ENCODE data around the gene SEC14L1. TPM values are rescaled to one million over a fixed set of nuclear protein-coding genes. Genes with fewer than 3 reads are reported as not detected.

SEC14L1 gene
- total RNA-seq, 1 donor from 2014 or later, result 144 TPM

DNA sequence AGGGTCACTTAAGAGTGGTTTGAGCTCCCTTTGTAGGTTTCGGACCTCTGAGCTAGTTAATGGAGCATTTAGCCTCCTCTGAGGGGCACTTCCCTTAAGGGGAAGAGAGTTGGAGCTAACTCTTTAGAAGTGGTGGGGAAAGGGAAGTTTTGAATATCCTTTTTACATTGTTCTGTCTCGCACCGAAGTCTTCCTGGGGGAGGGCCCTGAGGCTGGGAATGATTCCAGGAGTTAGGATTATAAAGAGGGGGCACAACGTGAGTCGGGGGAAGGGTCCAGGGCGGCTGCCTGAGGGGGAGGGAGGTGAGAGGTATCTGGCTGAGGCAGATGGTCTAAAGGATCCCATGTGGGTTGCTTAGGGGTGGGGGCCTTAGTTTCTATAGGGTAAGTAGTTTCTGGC is 32.3 kb downstream of the SEC14L1 start:
- intact Hi-C loops (cut with DNase I), result no loop called here
- DNase-seq (no peak), ATAC-seq (no peak)
- Histone ChIP-seq H3K27ac (no peak overlapping the region), H3K36me3 (peaks cover 4% of the 10 kb centered on the region), H3K9me3 (peaks cover 23% of the 10 kb centered on the region), H3K4me1 (peaks cover 14% of the 10 kb centered on the region), H3K27me3 (no peaks in the 10 kb centered on the region), H3K4me3 (no peak overlapping the region)
- no peak for TF ChIP-seq CTCF (IDR thresholded peaks at IDR 0.05)

- Histone ChIP-seq H3K36me3 (peaks cover 4% of the 10 kb centered on the region), H3K27ac (peak overlapping the region; percentile 17), H3K9me3 (peaks cover 18% of the 10 kb centered on the region), H3K4me1 (peaks cover 17% of the 10 kb centered on the region), H3K4me3 (no peak overlapping the region), H3K27me3 (no peaks in the 10 kb centered on the region)
- no peak for ATAC-seq
- intact Hi-C loops (cut with DNase I), result no loop called here
- no peak for TF ChIP-seq CTCF (IDR thresholded peaks at IDR 0.05)
- no peak for DNase-seq
Observed at GRCh38 chr17:77174928-77175661, 34.3 kb downstream of the SEC14L1 start.

GRCh38 chr17:77177002-77177741 is 36.4 kb downstream of the SEC14L1 start:
- ATAC-seq (no peak), DNase-seq (no peak)
- no peaks in the 10 kb centered on the region for H3K27me3 ChIP-seq
- peaks cover 23% of the 10 kb centered on the region for H3K4me1 ChIP-seq
- TF ChIP-seq CTCF (IDR thresholded peaks at IDR 0.05), result no peak
- peaks cover 18% of the 10 kb centered on the region for H3K9me3 ChIP-seq
- H3K4me3 ChIP-seq, result no peak overlapping the region
- H3K36me3 ChIP-seq, result peaks cover 4% of the 10 kb centered on the region
- H3K27ac ChIP-seq, result no peak overlapping the region
- intact Hi-C loops (cut with DNase I), result no loop called here

GRCh38 chr17:77178050-77178449 is 37.3 kb downstream of the SEC14L1 start:
- Histone ChIP-seq H3K27ac (no peak overlapping the region), H3K27me3 (no peaks in the 10 kb centered on the region), H3K36me3 (peaks cover 4% of the 10 kb centered on the region), H3K4me3 (no peak overlapping the region), H3K4me1 (peaks cover 32% of the 10 kb centered on the region), H3K9me3 (peaks cover 18% of the 10 kb centered on the region)
- TF ChIP-seq CTCF (IDR thresholded peaks at IDR 0.05), result no peak
- intact Hi-C loops (cut with DNase I), result no loop called here
- no peak for DNase-seq
- ATAC-seq, result no peak

GRCh38 chr17:77178563-77178962 is 37.8 kb downstream of the SEC14L1 start:
- no peaks in the 10 kb centered on the region for H3K27me3 ChIP-seq
- H3K4me1 ChIP-seq, result peaks cover 37% of the 10 kb centered on the region
- peaks cover 18% of the 10 kb centered on the region for H3K9me3 ChIP-seq
- H3K36me3 ChIP-seq, result peaks cover 4% of the 10 kb centered on the region
- DNase-seq (no peak), ATAC-seq (no peak)
- H3K4me3 ChIP-seq, result no peak overlapping the region
- TF ChIP-seq CTCF (IDR thresholded peaks at IDR 0.05), result no peak
- intact Hi-C loops (cut with DNase I), result no loop called here
- no peak overlapping the region for H3K27ac ChIP-seq

Data from upper lobe of right lung (tissue), 1 donor.